ENCODE data around the gene MST1.

DNA sequence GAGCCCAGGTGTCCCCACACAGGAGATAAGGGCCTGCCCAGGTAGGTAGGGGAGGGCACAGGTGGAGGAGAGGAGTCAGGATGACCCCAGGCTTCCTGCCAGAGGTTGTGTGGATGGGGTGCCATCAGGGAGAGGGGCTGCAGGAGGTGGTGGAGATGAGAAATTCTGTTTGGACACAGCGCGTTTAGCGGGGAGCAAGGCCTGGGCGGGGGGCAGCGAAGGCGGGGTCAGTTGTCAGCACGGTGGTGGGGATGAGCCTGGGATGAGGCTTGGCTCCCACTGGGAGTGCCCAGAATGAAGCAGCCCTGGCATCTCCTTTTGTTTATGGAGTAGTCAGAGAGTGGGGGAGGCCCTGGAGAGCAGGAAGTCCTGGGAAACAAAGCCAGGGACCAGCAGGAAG is 14.7 kb upstream of the MST1 start:
- no peak for TF ChIP-seq POLR2A (IDR thresholded peaks at IDR 0.05)
- TF ChIP-seq, protein P1, sequence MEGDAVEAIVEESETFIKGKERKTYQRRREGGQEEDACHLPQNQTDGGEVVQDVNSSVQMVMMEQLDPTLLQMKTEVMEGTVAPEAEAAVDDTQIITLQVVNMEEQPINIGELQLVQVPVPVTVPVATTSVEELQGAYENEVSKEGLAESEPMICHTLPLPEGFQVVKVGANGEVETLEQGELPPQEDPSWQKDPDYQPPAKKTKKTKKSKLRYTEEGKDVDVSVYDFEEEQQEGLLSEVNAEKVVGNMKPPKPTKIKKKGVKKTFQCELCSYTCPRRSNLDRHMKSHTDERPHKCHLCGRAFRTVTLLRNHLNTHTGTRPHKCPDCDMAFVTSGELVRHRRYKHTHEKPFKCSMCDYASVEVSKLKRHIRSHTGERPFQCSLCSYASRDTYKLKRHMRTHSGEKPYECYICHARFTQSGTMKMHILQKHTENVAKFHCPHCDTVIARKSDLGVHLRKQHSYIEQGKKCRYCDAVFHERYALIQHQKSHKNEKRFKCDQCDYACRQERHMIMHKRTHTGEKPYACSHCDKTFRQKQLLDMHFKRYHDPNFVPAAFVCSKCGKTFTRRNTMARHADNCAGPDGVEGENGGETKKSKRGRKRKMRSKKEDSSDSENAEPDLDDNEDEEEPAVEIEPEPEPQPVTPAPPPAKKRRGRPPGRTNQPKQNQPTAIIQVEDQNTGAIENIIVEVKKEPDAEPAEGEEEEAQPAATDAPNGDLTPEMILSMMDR (IDR thresholded peaks at IDR 0.05) = no peak

Data from esophagus squamous epithelium (tissue), 4 donors.